Activated naive CD4-positive, alpha-beta T cell treated with anti-CD3 and anti-CD28 coated beads, Interleukin-2, amount 50 U/mL, for 16 hours (primary cell): ENCODE measurements around the gene SLC25A21.

ENCODE experiments used
- DNase-seq: peaks from one replicate; pipeline ENCODE4 v3.0.0-alpha.2; 2020

Gene SLC25A21

DNA sequence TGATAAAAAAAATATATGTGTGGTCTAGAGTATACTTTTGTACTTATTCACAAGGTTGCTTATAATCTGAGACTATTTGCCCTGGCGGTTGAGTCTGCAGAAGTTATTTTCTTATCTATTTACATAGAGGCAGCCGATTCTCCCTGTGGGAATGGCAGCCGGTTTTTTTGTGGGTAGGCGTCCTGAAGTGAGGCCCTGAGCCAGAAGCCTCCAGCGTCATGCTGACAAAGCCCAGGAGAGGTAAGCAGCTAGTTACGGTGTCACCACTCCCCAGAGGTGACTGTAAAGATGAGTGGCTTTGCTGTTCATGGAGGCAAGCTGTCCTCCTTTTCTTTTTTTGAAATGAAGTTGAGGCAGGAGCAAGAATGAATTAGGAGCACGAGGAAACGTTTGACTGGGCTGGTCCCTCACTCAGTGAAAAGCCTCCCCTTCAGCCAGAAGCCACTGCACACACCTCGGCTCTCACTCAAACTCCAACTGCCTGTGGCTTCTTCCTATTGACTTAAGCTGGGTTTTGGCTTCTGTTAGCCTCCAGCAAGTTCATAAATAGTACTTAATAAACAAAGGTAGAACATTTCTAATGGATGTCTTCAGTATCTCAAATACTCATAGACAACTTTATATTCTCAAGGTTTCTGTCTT, 489.2 kb downstream of the SLC25A21 start:
- DNase-seq = no peak

GRCh38 chr14:36682338-36682737, 490.1 kb downstream of the SLC25A21 start:
- no peak for DNase-seq

DNA sequence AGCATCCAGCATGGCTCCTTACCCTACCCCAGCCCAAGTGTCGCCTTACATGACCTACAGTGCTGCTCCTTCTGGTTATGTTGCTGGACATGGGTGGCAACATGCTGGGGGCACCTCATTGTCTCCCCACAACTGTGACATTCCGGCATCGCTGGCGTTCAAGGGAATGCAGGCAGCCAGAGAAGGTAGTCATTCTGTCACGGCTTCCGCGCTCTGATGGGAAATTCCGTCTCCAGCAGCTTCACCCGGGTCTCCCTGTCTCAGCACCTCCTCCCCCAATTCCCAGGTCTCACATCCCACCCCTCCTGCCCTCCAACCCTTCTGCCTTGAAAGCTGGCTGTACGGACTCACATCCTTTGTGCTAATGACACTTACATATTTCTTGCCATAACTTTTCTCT, 496.2 kb downstream of the SLC25A21 start:
- no peak for DNase-seq

DNA sequence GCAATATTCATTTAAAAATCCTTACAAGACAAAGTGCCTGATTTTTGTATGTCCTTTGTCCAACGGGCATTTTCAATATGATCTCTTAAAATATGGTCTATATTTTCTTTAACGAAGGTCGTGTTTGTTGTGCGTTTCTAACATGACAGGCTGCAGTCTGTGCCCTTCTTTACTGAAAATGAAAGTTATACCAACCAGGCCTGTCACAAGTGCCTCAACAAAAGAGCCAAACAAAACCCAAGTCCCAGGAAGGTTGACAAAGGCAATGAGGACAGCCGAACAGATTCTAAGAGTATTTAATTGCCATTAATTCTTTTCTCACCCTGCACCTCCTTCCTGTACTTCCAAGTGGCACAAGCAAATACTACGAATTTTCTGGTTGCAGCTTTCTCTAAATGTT, 496.8 kb downstream of the SLC25A21 start:
- DNase-seq = no peak

GRCh38 chr14:36674659-36675058, 497.7 kb downstream of the SLC25A21 start:
- no peak for DNase-seq

GRCh38 chr14:36672095-36672494, 500.3 kb downstream of the SLC25A21 start:
- DNase-seq = no peak

DNA sequence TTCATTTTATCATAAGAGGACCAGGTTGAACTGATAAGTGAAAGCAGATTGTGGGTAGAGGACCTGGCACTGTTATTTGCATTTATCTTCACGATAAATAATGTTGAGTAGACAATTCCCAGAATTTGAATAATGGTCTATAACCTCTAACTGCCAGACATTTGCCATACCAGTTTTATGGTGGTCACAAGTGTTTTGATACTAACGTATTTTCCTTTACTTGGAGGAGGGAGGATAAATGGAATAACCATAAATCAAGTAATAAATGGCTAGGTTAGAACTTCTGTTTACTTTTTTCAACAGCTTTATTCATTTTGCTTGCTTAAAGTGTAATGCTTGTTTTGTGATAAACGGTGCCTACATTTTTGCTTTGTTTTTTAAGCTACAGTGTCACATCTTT, 501.3 kb downstream of the SLC25A21 start:
- DNase-seq = no peak

- DNase-seq = no peak
Measured at GRCh38 chr14:36667679-36668078, 504.7 kb downstream of the SLC25A21 start.

DNA sequence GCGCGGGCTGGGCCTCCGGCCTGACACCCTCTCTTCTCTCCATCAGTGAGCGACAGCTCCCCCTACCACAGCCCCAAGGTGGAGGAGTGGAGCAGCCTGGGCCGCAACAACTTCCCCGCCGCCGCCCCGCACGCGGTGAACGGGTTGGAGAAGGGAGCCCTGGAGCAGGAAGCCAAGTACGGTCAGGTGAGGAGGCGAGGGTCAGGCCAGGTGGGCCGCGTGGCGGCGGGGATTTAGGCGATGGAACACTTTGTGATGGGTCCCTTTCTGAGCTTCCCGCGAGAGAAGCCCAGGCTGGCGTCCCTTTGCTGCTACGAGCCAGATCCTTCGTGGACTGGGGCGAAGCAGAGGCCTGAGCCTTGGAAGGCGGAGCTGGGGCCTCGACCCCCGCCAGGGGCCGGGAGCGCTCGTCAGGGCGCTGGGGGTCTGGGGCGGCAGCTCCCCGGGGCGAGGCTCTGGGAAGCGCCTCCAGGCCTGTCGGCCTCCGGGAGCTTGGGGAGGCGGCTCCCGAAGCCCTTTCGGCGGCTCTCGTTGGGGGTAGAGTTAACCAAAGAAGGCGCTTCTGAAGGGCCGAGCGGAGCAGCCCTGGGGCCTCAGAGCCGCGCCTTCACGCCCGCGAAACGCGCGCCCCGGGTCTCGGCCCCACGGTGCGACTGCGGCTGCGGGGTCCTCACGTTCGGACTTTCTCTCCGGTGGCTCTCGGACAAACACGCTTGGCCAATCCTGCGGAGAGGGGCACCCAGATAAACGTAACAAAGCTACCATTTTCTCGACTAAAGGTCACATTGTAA, 505.8 kb downstream of the SLC25A21 start:
- no peak for DNase-seq

DNA sequence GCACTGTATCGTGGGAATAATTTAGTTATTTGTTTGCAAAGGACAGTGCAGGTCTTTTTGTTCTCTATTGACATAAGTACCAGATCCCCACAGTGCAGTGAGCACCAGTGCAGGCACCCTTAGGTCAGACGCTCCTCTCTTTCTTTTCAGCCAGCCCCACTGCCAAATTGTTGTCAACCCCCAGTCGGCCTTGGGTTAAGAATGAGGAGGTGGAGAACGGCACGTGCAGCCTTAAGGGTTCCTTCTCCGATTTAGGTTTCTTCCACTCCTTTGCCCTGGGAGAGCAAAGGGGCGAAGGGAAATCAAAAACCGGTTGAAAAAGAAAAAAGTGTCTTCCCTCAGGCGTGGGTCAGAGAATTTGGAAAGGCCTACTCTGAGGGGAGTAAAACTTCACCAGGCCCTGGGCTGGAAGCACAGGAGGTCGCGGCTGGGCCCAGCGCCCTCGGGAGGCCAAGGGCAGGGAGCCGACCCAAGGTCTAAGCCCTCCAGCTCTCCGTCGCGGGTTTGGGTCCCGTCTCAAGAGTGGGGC, 506.5 kb downstream of the SLC25A21 start:
- DNase-seq = no peak

DNA sequence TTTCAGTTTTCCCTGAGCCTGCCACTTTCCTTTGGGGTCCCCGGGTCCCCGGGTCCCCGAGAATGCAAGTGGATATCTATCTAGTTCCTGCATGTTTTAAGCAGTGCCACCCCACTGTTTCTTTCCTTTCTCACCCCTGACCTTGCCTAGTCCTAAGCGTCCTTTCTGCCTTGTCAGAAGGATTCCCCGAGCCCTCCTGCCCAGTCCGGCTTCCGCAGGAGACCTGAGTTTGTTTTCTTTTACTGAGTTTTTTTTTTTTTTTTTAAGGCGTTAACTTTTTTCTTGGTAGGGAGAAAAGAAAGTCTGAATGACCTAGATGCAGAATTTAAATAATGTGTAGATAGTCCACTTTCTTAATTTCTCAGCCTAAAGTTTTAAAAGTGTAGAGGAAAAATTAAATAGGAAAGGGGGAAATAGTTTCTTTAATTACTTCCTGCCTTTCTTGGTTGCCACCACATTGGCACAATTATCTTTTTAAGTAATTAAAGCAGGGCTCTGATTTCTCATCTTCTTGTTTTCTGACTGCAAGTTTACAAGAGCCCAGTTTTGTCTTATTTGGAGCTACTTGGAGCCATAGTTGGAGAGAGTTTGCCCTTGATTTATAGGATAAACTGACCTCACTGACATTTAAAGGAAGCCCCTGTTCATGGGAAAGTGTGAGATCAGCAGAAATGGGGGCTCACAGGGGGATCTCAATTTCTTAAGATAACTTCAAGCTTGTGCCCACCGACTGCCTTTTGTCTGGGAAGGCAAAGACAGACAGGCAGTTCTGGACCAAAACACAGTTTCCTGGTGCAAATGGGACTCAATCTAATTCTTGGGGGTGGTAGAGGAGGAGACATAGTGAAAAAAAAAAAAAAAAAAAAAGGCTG, 507.8 kb downstream of the SLC25A21 start:
- DNase-seq = no peak

- DNase-seq = no peak
Measured at GRCh38 chr14:36663404-36664321, 508.7 kb downstream of the SLC25A21 start.

GRCh38 chr14:36662543-36663403, 509.6 kb downstream of the SLC25A21 start:
- no peak for DNase-seq

DNA sequence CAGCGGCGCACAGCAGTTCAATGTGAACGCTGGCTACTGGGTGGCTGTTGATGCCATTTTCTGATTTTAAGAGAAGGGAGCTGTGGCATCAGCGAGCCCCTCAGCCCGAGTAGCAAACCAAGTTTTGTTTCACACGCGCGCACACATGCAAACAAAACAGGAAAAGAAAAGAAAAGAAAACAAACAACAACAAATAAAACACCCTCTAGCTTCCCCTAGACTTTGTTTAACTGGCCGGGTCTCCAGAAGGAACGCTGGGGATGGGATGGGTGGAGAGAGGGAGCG, 510.2 kb downstream of the SLC25A21 start:
- DNase-seq = no peak

DNA sequence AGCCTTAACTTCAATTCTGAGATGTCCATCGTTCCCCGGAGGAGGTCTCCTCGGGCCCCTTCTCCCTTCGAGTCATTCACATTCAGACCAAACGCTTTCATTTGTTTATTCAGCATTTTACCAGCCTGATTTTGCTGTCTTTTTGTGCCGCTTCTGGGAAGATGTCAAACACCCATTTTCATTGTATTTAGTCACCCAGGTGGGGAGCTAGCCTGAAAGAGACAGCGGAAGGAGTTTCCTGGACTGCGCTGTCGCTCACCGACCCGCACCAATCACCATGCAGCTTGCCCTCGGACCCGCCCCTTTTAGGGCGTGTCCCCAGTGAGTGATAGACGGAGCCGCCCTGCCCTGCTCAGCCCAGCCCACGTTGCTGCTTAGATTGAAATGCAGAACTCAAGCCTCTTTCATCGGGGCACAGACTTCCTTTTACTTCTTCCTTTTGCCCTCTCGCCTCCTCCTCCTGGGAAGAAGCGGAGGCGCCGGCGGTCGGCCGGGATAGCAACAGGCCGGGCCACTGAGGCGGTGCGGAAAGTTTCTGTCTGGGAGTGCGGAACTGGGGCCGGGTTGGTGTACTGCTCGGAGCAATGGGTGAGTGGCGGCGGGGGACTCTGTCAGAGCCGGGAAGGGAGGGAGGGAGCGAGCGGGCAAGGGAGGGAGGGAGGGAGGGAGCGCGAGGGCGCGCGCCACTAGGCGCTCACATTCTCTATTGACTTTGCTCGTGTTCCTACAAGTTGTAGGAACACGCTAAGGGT, 510.7 kb downstream of the SLC25A21 start, which contains the start of gene PAX9:
PAX9 (plus strand) TSS at position 355 of the 752 bp plus-strand sequence; CDS start at position 585, 230 bp downstream.
- no peak for DNase-seq

GRCh38 chr14:36660736-36661505, 511.5 kb downstream of the SLC25A21 start:
- no peak for DNase-seq

- DNase-seq = no peak
Measured at GRCh38 chr14:36659822-36660735, 512.3 kb downstream of the SLC25A21 start.

DNA sequence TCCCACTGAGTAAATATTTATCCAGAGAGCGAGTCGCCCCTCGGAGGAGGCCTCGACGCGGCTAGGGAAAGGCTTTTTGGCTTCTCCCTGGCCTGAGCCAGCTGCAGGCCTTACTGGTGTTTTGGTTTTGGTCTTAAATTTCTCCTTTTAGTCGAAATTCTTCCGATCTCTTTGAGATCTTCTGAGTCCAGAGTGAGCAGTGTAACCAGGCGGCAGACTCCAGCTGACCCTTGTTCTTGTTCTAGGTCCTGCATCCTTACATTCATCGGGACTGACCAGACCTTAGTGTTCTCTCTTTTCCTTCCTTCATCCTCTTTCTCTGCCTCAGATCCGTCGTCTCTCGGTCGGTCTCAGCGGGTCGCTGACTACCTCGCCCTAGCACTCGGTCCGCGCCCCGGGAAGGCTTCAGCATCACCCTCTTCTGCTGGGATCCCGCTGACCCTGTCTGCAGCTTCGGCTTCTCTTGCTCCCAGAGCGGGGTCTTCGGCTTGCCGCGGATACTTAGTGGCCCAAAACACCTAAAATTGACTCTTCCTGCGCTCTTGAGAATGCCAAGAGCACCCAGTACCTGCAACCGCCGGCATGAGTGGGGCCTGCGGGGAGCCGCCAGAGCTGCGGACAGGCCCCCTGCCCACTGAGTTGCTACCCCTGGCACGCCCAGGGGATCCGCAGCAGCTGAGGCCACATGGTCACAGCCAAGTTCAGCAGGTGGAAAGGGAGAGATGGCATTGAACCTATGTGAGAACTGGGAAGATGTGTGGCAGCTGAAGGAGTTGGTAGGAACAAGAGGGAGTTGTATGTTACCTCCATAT, 513.2 kb downstream of the SLC25A21 start:
- DNase-seq = no peak
